Large intestine (tissue), 3 donors: ENCODE results near the gene MARCHF11. TPM values are rescaled to one million over a fixed set of nuclear protein-coding genes. Genes with fewer than 3 reads are reported as not detected.

Experiments used
- DNase-seq, 2 donors: peaks; one replicate each; pipeline versions ENCODE4 v3.0.0 to v3.0.0-alpha.2; 2013
- H3K27ac ChIP-seq: one replicate; pipeline ENCODE4 v1.5.1; 2013; ENCODE audit warnings: low read length
- H3K27me3 ChIP-seq: 2 replicates; pipeline ENCODE4 v1.6.1; 2013; ENCODE audit warnings: low read length; ENCODE audit not compliant: control insufficient read depth, insufficient read depth
- H3K36me3 ChIP-seq: 2 replicates; pipeline ENCODE4 v1.6.1; 2013; ENCODE audit warnings: low read length; ENCODE audit not compliant: control insufficient read depth, insufficient read depth
- H3K4me1 ChIP-seq: one replicate; pipeline ENCODE4 v1.6.1; 2013; ENCODE audit warnings: low read length; ENCODE audit not compliant: control insufficient read depth, insufficient read depth
- H3K4me3 ChIP-seq: one replicate; pipeline ENCODE4 v1.5.1; 2013; ENCODE audit warnings: low read length
- H3K9me3 ChIP-seq: one replicate; pipeline ENCODE4 v1.6.1; 2013; ENCODE audit warnings: mild to moderate bottlenecking, low read depth, low read length, moderate library complexity; ENCODE audit not compliant: control insufficient read depth
- WGBS: methylation state at CpG from one replicate; pipeline ENCODE4 v1.1.5; 2013; ENCODE audit warnings: low lambda C conversion rate; ENCODE audit not compliant: insufficient coverage; 5-methylcytosine and 5-hydroxymethylcytosine counted together
- polyA plus RNA-seq: library from polyadenylated mRNA; unstranded; fragments of 120-200 nt; gene quantifications from one replicate; pipeline ENCODE4 v1.2.1, GENCODE V29; 2013

MARCHF11 gene
- polyA plus RNA-seq, 1 donor = 0.36 TPM

DNA sequence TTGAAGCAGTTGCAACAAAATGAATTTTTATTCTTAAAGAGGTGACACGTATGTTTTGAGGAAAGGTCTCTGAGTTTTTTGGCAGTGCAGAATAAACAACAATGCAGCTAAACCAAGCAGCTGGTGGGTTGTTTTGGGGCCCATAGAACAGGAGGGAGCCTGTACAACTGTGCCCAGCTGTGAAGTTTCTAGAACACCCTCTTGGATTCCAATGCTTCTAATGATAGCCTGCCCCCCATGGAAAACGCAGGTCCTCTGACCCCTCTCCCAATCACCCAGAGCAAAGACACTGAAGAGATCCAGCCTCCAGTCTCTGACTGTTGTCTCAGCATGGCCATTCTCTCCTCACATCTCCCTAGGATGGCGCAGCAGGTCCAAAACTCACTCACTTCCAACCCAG lies 150.9 kb downstream of the MARCHF11 start:
- Histone ChIP-seq H3K36me3 (no peaks in the 10 kb centered on the region), H3K27ac (no peak overlapping the region), H3K4me3 (no peak overlapping the region), H3K9me3 (no peaks in the 10 kb centered on the region), H3K4me1 (no peaks in the 10 kb centered on the region), H3K27me3 (no peaks in the 10 kb centered on the region)
- DNase-seq = no peak
- WGBS = no CpG with 5 or more reads among the region's 3 CpGs

DNA sequence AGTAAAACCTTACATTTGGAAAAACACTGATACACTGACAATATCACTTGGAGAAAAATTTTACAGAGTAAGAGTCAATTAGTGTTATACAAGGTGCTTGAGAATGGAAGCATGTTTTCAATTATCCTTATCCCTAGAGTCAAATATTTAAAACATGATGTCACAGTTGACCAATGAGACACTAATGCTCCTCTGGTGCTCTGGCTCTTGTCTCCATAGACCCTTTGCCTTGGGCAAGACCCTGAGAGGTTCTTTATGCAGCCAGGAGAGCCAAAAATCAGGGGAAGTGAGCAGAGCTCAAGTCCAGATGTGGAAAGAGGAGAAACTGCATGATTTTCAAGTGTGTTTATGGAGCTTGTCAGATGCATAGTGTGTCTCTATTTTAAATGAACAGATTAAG lies 153.9 kb downstream of the MARCHF11 start:
- Histone ChIP-seq H3K4me3 (no peak overlapping the region), H3K27me3 (no peaks in the 10 kb centered on the region), H3K9me3 (no peaks in the 10 kb centered on the region), H3K36me3 (no peaks in the 10 kb centered on the region), H3K27ac (no peak overlapping the region), H3K4me1 (no peaks in the 10 kb centered on the region)
- no peak for DNase-seq

DNA sequence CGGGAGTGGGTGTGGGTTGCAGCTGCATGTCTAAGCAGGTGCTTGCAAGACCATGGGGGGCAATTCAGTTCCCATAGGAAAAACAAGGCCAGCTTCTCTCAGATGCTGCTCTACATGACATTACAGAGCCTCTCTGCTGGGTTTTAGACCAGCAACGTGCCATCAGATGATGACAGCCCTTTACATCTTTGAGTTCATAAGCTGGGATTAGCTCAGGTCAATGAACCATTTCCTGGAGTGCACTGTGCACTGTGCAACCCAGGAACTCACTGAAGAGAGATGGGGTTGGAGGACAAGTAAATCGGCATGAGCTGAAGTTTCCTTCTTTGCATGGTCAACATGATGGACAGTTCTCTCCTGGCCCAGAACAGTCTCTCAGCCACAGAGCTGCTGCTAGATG lies 160.6 kb downstream of the MARCHF11 start:
- no CpG with 5 or more reads among the region's 3 CpGs for WGBS
- no peak for DNase-seq

DNA sequence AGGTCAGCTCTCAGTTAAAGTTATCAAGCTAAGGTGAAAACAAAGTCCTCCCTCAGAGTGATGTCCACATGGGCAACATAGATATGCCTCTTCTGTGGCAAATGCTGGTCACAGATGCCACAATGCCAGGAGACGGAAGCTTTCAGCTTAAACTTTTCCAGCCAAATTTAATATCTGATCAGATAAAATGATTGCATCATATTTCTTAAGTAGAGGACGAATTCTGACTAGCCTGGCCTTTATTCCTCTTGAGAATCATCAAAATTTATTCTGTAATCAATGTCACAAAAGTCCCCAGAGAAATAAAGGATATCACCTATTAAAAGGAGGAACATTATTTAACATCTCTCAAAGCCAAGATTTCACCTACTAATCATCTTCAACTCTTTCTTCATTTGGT lies 161.9 kb downstream of the MARCHF11 start:
- no peaks in the 10 kb centered on the region for H3K9me3 ChIP-seq
- H3K27me3 ChIP-seq = no peaks in the 10 kb centered on the region
- no peaks in the 10 kb centered on the region for H3K4me1 ChIP-seq
- DNase-seq = no peak
- no peaks in the 10 kb centered on the region for H3K36me3 ChIP-seq
- no peak overlapping the region for H3K27ac ChIP-seq
- H3K4me3 ChIP-seq = no peak overlapping the region
- no CpG with 5 or more reads among the region's 2 CpGs for WGBS

More for the DNA sequence above, 160.6 kb downstream of the MARCHF11 start:
- Histone ChIP-seq H3K9me3 (no peaks in the 10 kb centered on the region), H3K27me3 (no peaks in the 10 kb centered on the region), H3K27ac (no peak overlapping the region), H3K4me1 (no peaks in the 10 kb centered on the region), H3K4me3 (no peak overlapping the region), H3K36me3 (no peaks in the 10 kb centered on the region)
